GM23248 (cell line): Measurements from ENCODE around the gene PFDN6. TPM values are rescaled to one million over a fixed set of nuclear protein-coding genes. Genes with fewer than 3 reads are reported as not detected.

ENCODE experiments used
- DNase-seq: peaks from one replicate; pipeline ENCODE4 v3.0.0-alpha.2; 2015
- H2AFZ ChIP-seq: fragments of 200-600 bp; sonication (generic); 2 replicates; pipeline ENCODE4 v1.6.1; 2016; ENCODE audit warnings: antibody characterized with exemption
- H3F3A ChIP-seq: fragments of 200-600 bp; sonication (generic); 2 replicates; pipeline ENCODE4 v1.6.1; 2016; ENCODE audit warnings: mild to moderate bottlenecking, antibody characterized with exemption, mixed run types; ENCODE audit not compliant: insufficient read depth
- H3K27ac ChIP-seq: fragments of 200-600 bp; sonication (generic); 2 replicates; pipeline ENCODE4 v1.5.1; 2016; ENCODE audit warnings: mild to moderate bottlenecking
- H3K27me3 ChIP-seq: fragments of 200-600 bp; sonication (generic); replicated peaks from 2 replicates; pipeline ENCODE4 v1.6.1; 2016; ENCODE audit warnings: mild to moderate bottlenecking; ENCODE audit not compliant: insufficient read depth
- H3K36me3 ChIP-seq: fragments of 200-600 bp; sonication (generic); 2 replicates; pipeline ENCODE4 v1.6.1; 2016; ENCODE audit warnings: low read depth, mild to moderate bottlenecking
- H3K4me1 ChIP-seq: fragments of 200-600 bp; sonication (generic); 2 replicates; pipeline ENCODE4 v1.6.1; 2016; ENCODE audit warnings: mild to moderate bottlenecking; ENCODE audit not compliant: insufficient read depth
- H3K4me2 ChIP-seq: fragments of 200-600 bp; sonication (generic); one replicate; pipeline ENCODE4 v1.6.1; 2016; ENCODE audit warnings: mild to moderate bottlenecking; ENCODE audit not compliant: unreplicated experiment
- H3K4me3 ChIP-seq: fragments of 200-600 bp; sonication (generic); 2 replicates; pipeline ENCODE4 v1.5.1; 2016; ENCODE audit warnings: mild to moderate bottlenecking
- H3K79me2 ChIP-seq: fragments of 200-600 bp; sonication (generic); 2 replicates; pipeline ENCODE4 v1.6.1; 2016; ENCODE audit warnings: mild to moderate bottlenecking; ENCODE audit not compliant: insufficient read depth
- H3K9ac ChIP-seq: fragments of 200-600 bp; sonication (generic); 2 replicates; pipeline ENCODE4 v1.6.1; 2016; ENCODE audit warnings: mild to moderate bottlenecking
- H3K9me2 ChIP-seq: fragments of 200-600 bp; sonication (generic); 2 replicates; pipeline ENCODE4 v1.6.1; 2016; ENCODE audit warnings: mixed run types, mild to moderate bottlenecking, moderate library complexity; ENCODE audit not compliant: insufficient read depth
- H3K9me3 ChIP-seq: fragments of 200-600 bp; sonication (generic); one replicate; pipeline ENCODE4 v1.6.1; 2017; ENCODE audit warnings: low read depth
- H4K20me1 ChIP-seq: fragments of 200-600 bp; sonication (generic); 2 replicates; pipeline ENCODE4 v1.6.0; 2016; ENCODE audit not compliant: insufficient read depth
- EZH2 ChIP-seq: fragments of 200-600 bp; sonication (generic); IDR thresholded peaks from 2 replicates; pipeline ENCODE4 v1.6.1; 2018; ENCODE audit warnings: antibody characterized with exemption, mild to moderate bottlenecking; ENCODE audit not compliant: insufficient read depth, poor library complexity, severe bottlenecking
- EZH2phosphoT487 ChIP-seq: fragments of 200-600 bp; sonication (generic); IDR thresholded peaks from 2 replicates; pipeline ENCODE4 v1.6.1; 2018; ENCODE audit warnings: antibody characterized with exemption, moderate library complexity, mild to moderate bottlenecking, low read depth; ENCODE audit not compliant: insufficient read depth
- WGBS, 2 experiments: methylation state at CpG; one replicate each; pipeline ENCODE4 v1.1.6; 2015 to 2017; ENCODE audit warnings: low lambda C conversion rate in 2 of 2, low coverage in 1 of 2; ENCODE audit errors: missing lambda C conversion rate in 2 of 2; 5-methylcytosine and 5-hydroxymethylcytosine counted together
- in situ Hi-C: fragments of 300-500 bp; cut with MboI; formaldehyde crosslinking; loops from 2 replicates; pipeline ENCODE4 v1.15.0; 2020
- polyA plus RNA-seq: library from polyadenylated mRNA; unstranded; fragments of >200 nt; fragmentation: Nextera tagmentation; extraction: Ambion mirVana; gene quantifications from 2 replicates; pipeline ENCODE4 v1.2.1, GENCODE V29; 2016
- total RNA-seq: library from RNA; depleted of rRNA; stranded (reverse); fragments of >200 nt; shearing (Covaris generic); gene quantifications from 2 replicates; pipeline ENCODE4 v1.2.3, GENCODE V29; 2014

Gene PFDN6
- total and polyA plus RNA-seq, 2 experiments from 2014 or later: 7.9 to 31.9 TPM

- no peak overlapping the region for H3K9ac ChIP-seq
- 93 to 94% methylated on average over 7 of the region's 7 CpGs for WGBS, 2 experiments
- peaks cover 6% of the 10 kb centered on the region; the same call in 1 of the 2 replicates for H3K79me2 ChIP-seq
- in situ Hi-C loops: no loop called here
- H3K27me3 ChIP-seq: no peaks in the 10 kb centered on the region
- TF ChIP-seq EZH2 (no peak), EZH2phosphoT487 (no peak)
- no peaks in the 10 kb centered on the region for H3K9me2 ChIP-seq
- no peak overlapping the region for H3K4me2 ChIP-seq
- no peak for DNase-seq
- H2AFZ ChIP-seq: no peak overlapping the region
- H3K4me1 ChIP-seq: peaks cover 17% of the 10 kb centered on the region
- H3K9me3 ChIP-seq: no peaks in the 10 kb centered on the region
- no peak overlapping the region for H3K27ac ChIP-seq
- no peaks in the 10 kb centered on the region for H4K20me1 ChIP-seq
- no peak overlapping the region for H3K4me3 ChIP-seq
- peaks cover 22% of the 10 kb centered on the region; the same call in 1 of the 2 replicates for H3K36me3 ChIP-seq
- peaks cover 27% of the 10 kb centered on the region; the same call in 1 of the 2 replicates for H3F3A ChIP-seq
These were observed 25.4 kb upstream of the PFDN6 start for GRCh38 chr6:33264015-33264414.

GRCh38 chr6:33271117-33271467 is 18.3 kb upstream of the PFDN6 start:
- Histone ChIP-seq H3K4me3 (peak overlapping the region; percentile 79), H4K20me1 (peaks cover 4% of the 10 kb centered on the region; the same call in 1 of the 2 replicates), H3K9me3 (no peaks in the 10 kb centered on the region), H3K4me1 (peaks cover 33% of the 10 kb centered on the region), H3F3A (peaks cover 41% of the 10 kb centered on the region), H3K9ac (peak overlapping the region; percentile 88), H3K4me2 (peak overlapping the region; percentile 87), H3K27ac (peak overlapping the region; percentile 81), H3K27me3 (no peaks in the 10 kb centered on the region), H2AFZ (peak overlapping the region; percentile 86), H3K9me2 (no peaks in the 10 kb centered on the region), H3K36me3 (peaks cover 47% of the 10 kb centered on the region), H3K79me2 (peaks cover 72% of the 10 kb centered on the region)
- in situ Hi-C loops: no loop called here
- 3 to 4% methylated on average over 7 of the region's 7 CpGs for WGBS, 2 experiments
- no peak for TF ChIP-seq EZH2phosphoT487
- TF ChIP-seq EZH2: no peak
- DNase-seq: peak; percentile 55

- peak; percentile 99 for DNase-seq
- Histone ChIP-seq H3K27ac (peak within 1 kb of the TSS; percentile 81), H3F3A (peaks cover 47% of the 10 kb centered on the region), H3K4me1 (peaks cover 39% of the 10 kb centered on the region), H4K20me1 (peaks cover 4% of the 10 kb centered on the region; the same call in 1 of the 2 replicates), H3K27me3 (no peaks in the 10 kb centered on the region), H3K4me3 (peak within 1 kb of the TSS; percentile 79), H3K4me2 (peak within 1 kb of the TSS; percentile 98), H3K9me3 (no peaks in the 10 kb centered on the region), H3K9me2 (no peaks in the 10 kb centered on the region), H3K79me2 (peaks cover 73% of the 10 kb centered on the region), H3K36me3 (peaks cover 45% of the 10 kb centered on the region), H2AFZ (peak within 1 kb of the TSS; percentile 86), H3K9ac (peak within 1 kb of the TSS; percentile 88)
- no peak for TF ChIP-seq EZH2phosphoT487
- no peak for TF ChIP-seq EZH2
- 0 to 1% methylated on average over 48 of the region's 48 CpGs for WGBS, 2 experiments
- in situ Hi-C loops: no loop called here
These were observed 17.7 kb upstream of the PFDN6 start, which contains the start of the genes RPS18 and VPS52 for GRCh38 chr6:33271468-33272274. TSS of gene RPS18 (plus strand) at chr6:33272075. CDS start at chr6:33272120, 45 bp downstream. TSS of gene VPS52 (minus strand) at chr6:33271876. CDS start at chr6:33271675, 201 bp downstream.

- H2AFZ ChIP-seq: peak overlapping the region; percentile 86; the same call in 1 of the 2 replicates
These were observed 16.9 kb upstream of the PFDN6 start for GRCh38 chr6:33272275-33273128.

More at GRCh38 chr6:33272275-33273128, 16.9 kb upstream of the PFDN6 start:
- peaks cover 49% of the 10 kb centered on the region for H3F3A ChIP-seq
- peak overlapping the region; percentile 79 for H3K4me3 ChIP-seq
- H3K4me1 ChIP-seq: peaks cover 39% of the 10 kb centered on the region
- H3K9me2 ChIP-seq: no peaks in the 10 kb centered on the region
- H3K36me3 ChIP-seq: peaks cover 45% of the 10 kb centered on the region
- H3K9ac ChIP-seq: peak overlapping the region; percentile 88
- peak overlapping the region; percentile 81 for H3K27ac ChIP-seq
- in situ Hi-C loops: no loop called here
- peaks cover 73% of the 10 kb centered on the region for H3K79me2 ChIP-seq
- WGBS, 2 experiments: 8 to 13% methylated on average over 22 of the region's 22 CpGs
- no peaks in the 10 kb centered on the region for H3K27me3 ChIP-seq
- TF ChIP-seq EZH2phosphoT487 (no peak), EZH2 (no peak)
- no peak for DNase-seq
- peaks cover 4% of the 10 kb centered on the region; the same call in 1 of the 2 replicates for H4K20me1 ChIP-seq
- H3K9me3 ChIP-seq: no peaks in the 10 kb centered on the region
- H3K4me2 ChIP-seq: peak overlapping the region; percentile 98
